Osteocyte (in vitro differentiated cells): ENCODE data around the gene TXNRD2. TPM values are rescaled to one million over a fixed set of nuclear protein-coding genes. Genes with fewer than 3 reads are reported as not detected.

ENCODE experiments used
- DNase-seq: peaks from one replicate; pipeline ENCODE4 v3.0.0; 2021; ENCODE audit warnings: mixed read lengths; ENCODE audit not compliant: unreplicated experiment; ENCODE audit errors: extremely low spot score
- H3K27ac Mint-ChIP-seq: one replicate; pipeline ENCODE4 v1.8.0; 2021; ENCODE audit warnings: mild to moderate bottlenecking, mixed read lengths; ENCODE audit not compliant: unreplicated experiment
- H3K27me3 Mint-ChIP-seq: one replicate; pipeline ENCODE4 v1.8.0; 2021; ENCODE audit warnings: mixed read lengths; ENCODE audit not compliant: unreplicated experiment
- H3K36me3 Mint-ChIP-seq: one replicate; pipeline ENCODE4 v1.8.0; 2021; ENCODE audit warnings: mixed read lengths; ENCODE audit not compliant: unreplicated experiment
- H3K4me1 Mint-ChIP-seq: one replicate; pipeline ENCODE4 v1.8.0; 2021; ENCODE audit warnings: mixed read lengths; ENCODE audit not compliant: unreplicated experiment
- H3K4me3 Mint-ChIP-seq: one replicate; pipeline ENCODE4 v1.8.0; 2021; ENCODE audit warnings: mild to moderate bottlenecking, moderate library complexity, mixed read lengths; ENCODE audit not compliant: unreplicated experiment
- H3K9me3 Mint-ChIP-seq: one replicate; pipeline ENCODE4 v1.8.0; 2021; ENCODE audit warnings: mixed read lengths; ENCODE audit not compliant: unreplicated experiment
- CTCF ChIP-seq: fragments of 200-600 bp; sonication (generic); IDR thresholded peaks from 2 replicates; pipeline ENCODE4 v1.5.0; 2021; ENCODE audit warnings: antibody characterized with exemption, mild to moderate bottlenecking, moderate library complexity
- total RNA-seq: library from RNA; stranded (reverse); gene quantifications from 2 replicates; pipeline ENCODE4 v1.2.1, GENCODE V29; 2021

The TXNRD2 gene
- total RNA-seq, 1 donor from 2014 or later: 12.6 TPM

GRCh38 chr22:19971276-19972124, 29.9 kb upstream of the TXNRD2 start:
- H3K4me3 Mint-ChIP-seq: no peak overlapping the region
- H3K9me3 Mint-ChIP-seq: no peaks in the 10 kb centered on the region
- no peak overlapping the region for H3K27ac Mint-ChIP-seq
- H3K4me1 Mint-ChIP-seq: peaks cover 11% of the 10 kb centered on the region
- no peak for DNase-seq
- H3K27me3 Mint-ChIP-seq: no peaks in the 10 kb centered on the region
- peaks cover 5% of the 10 kb centered on the region for H3K36me3 Mint-ChIP-seq
- no peak for TF ChIP-seq CTCF

DNA sequence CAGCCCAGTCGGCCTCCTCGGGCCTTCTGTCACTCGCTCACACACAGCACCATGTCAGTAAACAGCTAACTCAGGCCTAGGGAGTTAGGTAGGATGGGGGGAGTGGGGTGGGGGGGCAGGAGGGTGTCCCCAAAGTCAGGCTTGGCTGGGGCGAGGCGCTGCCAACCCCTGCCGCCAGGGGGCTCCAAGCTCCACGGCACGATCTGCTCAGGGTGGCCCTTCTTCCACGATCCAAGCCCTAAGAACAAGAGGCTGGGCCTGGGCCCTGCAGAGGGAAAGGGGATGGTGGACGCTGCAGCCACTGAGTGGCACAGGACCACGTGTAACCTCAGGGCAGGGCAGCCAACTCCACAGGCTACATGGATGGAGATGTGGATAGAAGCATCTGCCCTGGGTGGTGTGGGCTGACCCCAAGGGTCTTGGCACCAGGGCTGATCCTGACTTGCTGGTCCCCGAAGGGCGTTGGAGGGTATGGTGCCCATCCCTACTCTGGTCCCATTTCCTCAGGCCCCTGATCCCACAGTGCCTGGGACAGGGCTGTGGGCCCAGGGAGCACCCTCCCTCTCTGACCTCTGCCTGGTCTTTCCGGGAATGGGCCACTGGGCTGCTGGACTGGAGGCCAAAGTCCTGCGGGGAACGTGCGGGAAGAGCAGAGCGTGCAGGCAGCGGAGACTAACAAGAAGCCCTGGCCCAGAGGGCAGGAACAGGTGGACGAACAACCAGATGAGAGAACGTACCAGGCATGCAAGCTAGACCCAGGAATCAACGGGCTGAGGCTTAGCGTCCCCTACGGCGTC, 29.1 kb upstream of the TXNRD2 start:
- Mint-ChIP-seq H3K4me1 (peaks cover 11% of the 10 kb centered on the region), H3K27ac (no peak overlapping the region), H3K9me3 (no peaks in the 10 kb centered on the region), H3K27me3 (no peaks in the 10 kb centered on the region), H3K36me3 (peaks cover 7% of the 10 kb centered on the region), H3K4me3 (no peak overlapping the region)
- TF ChIP-seq CTCF: peak; percentile 96
- no peak for DNase-seq

GRCh38 chr22:19970031-19970478, 28.4 kb upstream of the TXNRD2 start:
- H3K27me3 Mint-ChIP-seq: no peaks in the 10 kb centered on the region
- H3K4me3 Mint-ChIP-seq: no peak overlapping the region
- DNase-seq: no peak
- H3K36me3 Mint-ChIP-seq: peaks cover 7% of the 10 kb centered on the region
- peaks cover 6% of the 10 kb centered on the region for H3K4me1 Mint-ChIP-seq
- no peak overlapping the region for H3K27ac Mint-ChIP-seq
- no peak for TF ChIP-seq CTCF
- H3K9me3 Mint-ChIP-seq: no peaks in the 10 kb centered on the region

DNA sequence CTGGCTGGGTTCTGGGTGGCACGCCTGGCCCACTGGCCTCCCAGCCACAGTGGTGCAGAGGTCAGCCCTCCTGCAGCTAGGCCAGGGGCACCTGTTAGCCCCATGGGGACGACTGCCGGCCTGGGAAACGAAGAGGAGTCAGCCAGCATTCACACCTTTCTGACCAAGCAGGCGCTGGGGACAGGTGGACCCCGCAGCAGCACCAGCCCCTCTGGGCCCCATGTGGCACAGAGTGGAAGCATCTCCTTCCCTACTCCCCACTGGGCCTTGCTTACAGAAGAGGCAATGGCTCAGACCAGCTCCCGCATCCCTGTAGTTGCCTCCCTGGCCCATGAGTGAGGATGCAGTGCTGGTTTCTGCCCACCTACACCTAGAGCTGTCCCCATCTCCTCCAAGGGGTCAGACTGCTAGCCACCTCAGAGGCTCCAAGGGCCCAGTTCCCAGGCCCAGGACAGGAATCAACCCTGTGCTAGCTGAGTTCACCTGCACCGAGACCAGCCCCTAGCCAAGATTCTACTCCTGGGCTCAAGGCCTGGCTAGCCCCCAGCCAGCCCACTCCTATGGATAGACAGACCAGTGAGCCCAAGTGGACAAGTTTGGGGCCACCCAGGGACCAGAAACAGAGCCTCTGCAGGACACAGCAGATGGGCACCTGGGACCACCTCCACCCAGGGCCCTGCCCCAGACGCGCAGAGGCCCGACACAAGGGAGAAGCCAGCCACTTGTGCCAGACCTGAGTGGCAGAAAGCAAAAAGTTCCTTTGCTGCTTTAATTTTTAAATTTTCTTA, 27.7 kb upstream of the TXNRD2 start:
- H3K4me1 Mint-ChIP-seq: peaks cover 2% of the 10 kb centered on the region
- no peak for DNase-seq
- H3K9me3 Mint-ChIP-seq: no peaks in the 10 kb centered on the region
- H3K27me3 Mint-ChIP-seq: no peaks in the 10 kb centered on the region
- no peak for TF ChIP-seq CTCF
- no peak overlapping the region for H3K4me3 Mint-ChIP-seq
- H3K27ac Mint-ChIP-seq: no peak overlapping the region
- H3K36me3 Mint-ChIP-seq: peaks cover 7% of the 10 kb centered on the region
